Keratinocyte (primary cell): ENCODE results near the gene PTPRR.

Experiments
- EZH2 ChIP-seq: IDR thresholded peaks from one replicate; pipeline ENCODE4 v1.6.1; 2012; ENCODE audit warnings: inconsistent platforms, mild to moderate bottlenecking, low read length, moderate library complexity
- TF ChIP-seq, protein P1 (sequence below), 3 experiments: IDR thresholded peaks in 1 of 3; conservative IDR thresholded peaks in 1 of 3; optimal IDR thresholded peaks in 1 of 3; 2 replicates in 2 of 3; 3 replicates in 1 of 3; pipeline versions ENCODE3 to v1.5.1; 2011; ENCODE audit warnings: low read length in 3 of 3, mild to moderate bottlenecking in 3 of 3, moderate library complexity in 2 of 3, control low read depth in 1 of 3, inconsistent platforms in 1 of 3; ENCODE audit not compliant: insufficient read depth in 2 of 3; ENCODE audit errors: extremely low read depth in 1 of 3

DNA sequence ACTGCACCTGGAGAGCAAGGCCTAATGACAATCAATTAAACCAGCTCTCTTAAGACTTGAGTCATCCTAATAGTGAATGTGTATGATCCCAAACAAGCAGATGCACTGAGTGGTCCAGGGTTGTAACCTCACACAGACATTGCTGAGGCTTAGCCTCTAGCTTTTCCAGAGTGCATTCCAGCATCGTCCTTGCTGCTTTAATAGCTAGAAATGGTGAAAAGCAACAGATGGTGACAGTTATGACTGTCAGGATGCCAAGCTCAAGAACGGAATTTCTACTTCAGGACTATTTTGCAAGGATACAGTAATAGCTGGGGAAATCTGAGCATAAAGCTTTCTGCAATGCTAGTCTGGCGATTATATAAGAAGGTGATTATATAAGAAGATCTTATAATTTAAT lies 34.6 kb downstream of the PTPRR start:
- TF ChIP-seq, protein P1, sequence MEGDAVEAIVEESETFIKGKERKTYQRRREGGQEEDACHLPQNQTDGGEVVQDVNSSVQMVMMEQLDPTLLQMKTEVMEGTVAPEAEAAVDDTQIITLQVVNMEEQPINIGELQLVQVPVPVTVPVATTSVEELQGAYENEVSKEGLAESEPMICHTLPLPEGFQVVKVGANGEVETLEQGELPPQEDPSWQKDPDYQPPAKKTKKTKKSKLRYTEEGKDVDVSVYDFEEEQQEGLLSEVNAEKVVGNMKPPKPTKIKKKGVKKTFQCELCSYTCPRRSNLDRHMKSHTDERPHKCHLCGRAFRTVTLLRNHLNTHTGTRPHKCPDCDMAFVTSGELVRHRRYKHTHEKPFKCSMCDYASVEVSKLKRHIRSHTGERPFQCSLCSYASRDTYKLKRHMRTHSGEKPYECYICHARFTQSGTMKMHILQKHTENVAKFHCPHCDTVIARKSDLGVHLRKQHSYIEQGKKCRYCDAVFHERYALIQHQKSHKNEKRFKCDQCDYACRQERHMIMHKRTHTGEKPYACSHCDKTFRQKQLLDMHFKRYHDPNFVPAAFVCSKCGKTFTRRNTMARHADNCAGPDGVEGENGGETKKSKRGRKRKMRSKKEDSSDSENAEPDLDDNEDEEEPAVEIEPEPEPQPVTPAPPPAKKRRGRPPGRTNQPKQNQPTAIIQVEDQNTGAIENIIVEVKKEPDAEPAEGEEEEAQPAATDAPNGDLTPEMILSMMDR (optimal IDR thresholded peaks at IDR 0.05 in 1 of 3, IDR thresholded peaks at IDR 0.05 in 1 of 3, conservative IDR thresholded peaks at IDR 0.05 in 1 of 3; ENCODE audit: extremely low read depth in 1 of 3, insufficient read depth in 2 of 3, low read length in 3 of 3), result no peak
- no peak for TF ChIP-seq EZH2
